ENCODE measurements around the gene GTPBP3.

GRCh38 chr19:17289489-17289888 is 47.9 kb upstream of the GTPBP3 start:
- TF ChIP-seq CTCF (conservative IDR thresholded peaks at IDR 0.05; ENCODE audit: low read length) (no peak), EZH2phosphoT487 (IDR thresholded peaks at IDR 0.05; ENCODE audit: borderline replicate concordance) (no peak)
